HEK293 (cell line): Measurements from ENCODE around the gene BICRAL.

Source experiments
- ZBTB44 ChIP-seq: fragments of 450-650 bp; IDR thresholded peaks from 2 replicates; pipeline ENCODE4 v1.5.1; 2018; ENCODE audit warnings: missing biosample characterization, mild to moderate bottlenecking, missing genetic modification characterization
- ZNF610 ChIP-seq: fragments of 450-650 bp; formaldehyde crosslinking; IDR thresholded peaks from 2 replicates; pipeline ENCODE4 v1.5.1; 2016; ENCODE audit warnings: missing biosample characterization, missing genetic modification characterization, borderline replicate concordance

GRCh38 chr6:42742116-42742894 lies 39.5 kb upstream of the BICRAL start:
- TF ChIP-seq ZBTB44 (tag by site-specific recombination) = no peak
- TF ChIP-seq ZNF610 (tag by site-specific recombination) = no peak
